ENCODE results near the gene WNT4.

The WNT4 gene

DNA sequence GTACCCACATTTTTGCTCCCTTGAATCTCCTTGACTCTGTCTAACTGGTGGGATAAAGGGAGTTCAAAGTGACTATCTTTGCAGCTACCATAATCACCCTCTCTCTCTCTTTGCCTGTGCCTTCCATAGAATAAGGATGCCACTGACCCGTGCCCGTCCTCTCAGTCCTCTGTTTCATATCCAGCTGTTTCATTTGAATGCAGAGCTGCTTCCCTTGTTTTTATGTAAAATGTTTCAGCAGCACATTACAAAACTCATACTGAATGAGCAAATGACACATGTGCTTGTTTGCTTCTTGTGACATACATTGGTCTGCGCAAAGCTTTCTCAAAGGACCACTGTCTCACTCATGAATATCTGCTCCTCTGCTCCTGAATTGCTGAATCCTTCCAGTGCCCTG lies 52.0 kb downstream of the WNT4 start:
- no peak overlapping the region for H3K4me3 ChIP-seq (ENCODE audit: low read depth in 1 of 2, low read length in 2 of 2)
- H3K27me3 ChIP-seq (ENCODE audit: low read depth, low read length), result no peaks in the 10 kb centered on the region
- no peak overlapping the region for H3K27ac ChIP-seq (ENCODE audit: low read length)
- no peaks in the 10 kb centered on the region for H3K9me3 ChIP-seq (ENCODE audit: control insufficient read depth in 1 of 2, low read length in 2 of 2)
- peaks cover 19 to 22% of the 10 kb centered on the region in 2 donors for H3K36me3 ChIP-seq (ENCODE audit: control insufficient read depth in 1 of 2, insufficient read depth in 2 of 2, low read length in 2 of 2)
- peaks cover 12 to 41% of the 10 kb centered on the region in 2 donors for H3K4me1 ChIP-seq (ENCODE audit: control insufficient read depth in 1 of 2, insufficient read depth in 2 of 2, low read length in 2 of 2)

- peak overlapping the region in 1 of 2 donors; percentile 19 for H3K4me3 ChIP-seq (ENCODE audit: low read depth in 1 of 2, low read length in 2 of 2)
- no peaks in the 10 kb centered on the region for H3K9me3 ChIP-seq (ENCODE audit: control insufficient read depth in 1 of 2, low read length in 2 of 2)
- H3K4me1 ChIP-seq (ENCODE audit: control insufficient read depth in 1 of 2, insufficient read depth in 2 of 2, low read length in 2 of 2), result peaks cover 12 to 41% of the 10 kb centered on the region in 2 donors
- H3K27me3 ChIP-seq (ENCODE audit: low read depth, low read length), result no peaks in the 10 kb centered on the region
- no peak overlapping the region for H3K27ac ChIP-seq (ENCODE audit: low read length)
- H3K36me3 ChIP-seq (ENCODE audit: control insufficient read depth in 1 of 2, insufficient read depth in 2 of 2, low read length in 2 of 2), result peaks cover 19 to 20% of the 10 kb centered on the region in 2 donors
Observed at GRCh38 chr1:22089787-22090186, 53.1 kb downstream of the WNT4 start.

GRCh38 chr1:22089134-22089571 lies 53.7 kb downstream of the WNT4 start:
- Histone ChIP-seq H3K4me1 (ENCODE audit: control insufficient read depth in 1 of 2, insufficient read depth in 2 of 2, low read length in 2 of 2) (peaks cover 12 to 41% of the 10 kb centered on the region in 2 donors), H3K36me3 (ENCODE audit: control insufficient read depth in 1 of 2, insufficient read depth in 2 of 2, low read length in 2 of 2) (peaks cover 16 to 19% of the 10 kb centered on the region in 2 donors), H3K27ac (ENCODE audit: low read length) (no peak overlapping the region), H3K4me3 (ENCODE audit: low read depth in 1 of 2, low read length in 2 of 2) (peak overlapping the region in 1 of 2 donors; percentile 19), H3K27me3 (ENCODE audit: low read depth, low read length) (no peaks in the 10 kb centered on the region), H3K9me3 (ENCODE audit: control insufficient read depth in 1 of 2, low read length in 2 of 2) (no peaks in the 10 kb centered on the region)

- H3K9me3 ChIP-seq (ENCODE audit: control insufficient read depth in 1 of 2, low read length in 2 of 2), result no peaks in the 10 kb centered on the region
- no peak overlapping the region for H3K4me3 ChIP-seq (ENCODE audit: low read depth in 1 of 2, low read length in 2 of 2)
- H3K27me3 ChIP-seq (ENCODE audit: low read depth, low read length), result no peaks in the 10 kb centered on the region
- H3K4me1 ChIP-seq (ENCODE audit: control insufficient read depth in 1 of 2, insufficient read depth in 2 of 2, low read length in 2 of 2), result peaks cover 12 to 46% of the 10 kb centered on the region in 2 donors
- peaks cover 15 to 16% of the 10 kb centered on the region in 2 donors for H3K36me3 ChIP-seq (ENCODE audit: control insufficient read depth in 1 of 2, insufficient read depth in 2 of 2, low read length in 2 of 2)
- no peak overlapping the region for H3K27ac ChIP-seq (ENCODE audit: low read length)
Observed at GRCh38 chr1:22088331-22088730, 54.6 kb downstream of the WNT4 start.

- H3K4me3 ChIP-seq (ENCODE audit: low read depth in 1 of 2, low read length in 2 of 2), result no peak overlapping the region
- no peak overlapping the region for H3K27ac ChIP-seq (ENCODE audit: low read length)
- H3K36me3 ChIP-seq (ENCODE audit: control insufficient read depth in 1 of 2, insufficient read depth in 2 of 2, low read length in 2 of 2), result peaks cover 7 to 30% of the 10 kb centered on the region in 2 donors
- no peaks in the 10 kb centered on the region for H3K9me3 ChIP-seq (ENCODE audit: control insufficient read depth in 1 of 2, low read length in 2 of 2)
- no peaks in the 10 kb centered on the region for H3K27me3 ChIP-seq (ENCODE audit: low read depth, low read length)
- peaks cover 12 to 61% of the 10 kb centered on the region in 2 donors for H3K4me1 ChIP-seq (ENCODE audit: control insufficient read depth in 1 of 2, insufficient read depth in 2 of 2, low read length in 2 of 2)
Observed at GRCh38 chr1:22080191-22080590, 62.7 kb downstream of the WNT4 start.

DNA sequence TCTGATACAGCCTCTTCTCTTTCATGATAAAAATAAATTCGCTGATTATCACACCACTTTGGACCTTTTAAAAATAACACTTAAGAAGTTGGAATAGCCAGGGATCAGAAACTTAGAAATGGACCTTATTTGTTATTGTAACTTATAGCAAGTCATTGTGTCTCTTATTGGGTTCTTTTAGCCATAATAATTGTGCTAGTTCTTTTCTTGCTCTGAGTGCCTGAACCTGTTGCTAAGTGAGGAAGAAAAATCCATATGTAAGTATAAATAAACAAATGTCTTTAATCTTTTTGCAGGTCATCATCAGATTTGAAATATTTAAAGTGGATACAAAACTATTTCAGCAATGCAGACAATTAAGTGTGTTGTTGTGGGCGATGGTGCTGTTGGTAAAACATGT lies 64.8 kb downstream of the WNT4 start:
- Histone ChIP-seq H3K9me3 (ENCODE audit: control insufficient read depth in 1 of 2, low read length in 2 of 2) (no peaks in the 10 kb centered on the region), H3K36me3 (ENCODE audit: control insufficient read depth in 1 of 2, insufficient read depth in 2 of 2, low read length in 2 of 2) (peaks cover 7 to 32% of the 10 kb centered on the region in 2 donors), H3K4me1 (ENCODE audit: control insufficient read depth in 1 of 2, insufficient read depth in 2 of 2, low read length in 2 of 2) (peaks cover 16 to 70% of the 10 kb centered on the region in 2 donors), H3K27me3 (ENCODE audit: low read depth, low read length) (no peaks in the 10 kb centered on the region), H3K27ac (ENCODE audit: low read length) (no peak overlapping the region), H3K4me3 (ENCODE audit: low read depth in 1 of 2, low read length in 2 of 2) (no peak overlapping the region)

GRCh38 chr1:22077728-22078127 lies 65.2 kb downstream of the WNT4 start:
- Histone ChIP-seq H3K9me3 (ENCODE audit: control insufficient read depth in 1 of 2, low read length in 2 of 2) (no peaks in the 10 kb centered on the region), H3K36me3 (ENCODE audit: control insufficient read depth in 1 of 2, insufficient read depth in 2 of 2, low read length in 2 of 2) (peaks cover 7 to 32% of the 10 kb centered on the region in 2 donors), H3K27ac (ENCODE audit: low read length) (no peak overlapping the region), H3K27me3 (ENCODE audit: low read depth, low read length) (no peaks in the 10 kb centered on the region), H3K4me1 (ENCODE audit: control insufficient read depth in 1 of 2, insufficient read depth in 2 of 2, low read length in 2 of 2) (peaks cover 16 to 74% of the 10 kb centered on the region in 2 donors), H3K4me3 (ENCODE audit: low read depth in 1 of 2, low read length in 2 of 2) (no peak overlapping the region)

GRCh38 chr1:22076346-22076745 lies 66.6 kb downstream of the WNT4 start:
- no peak overlapping the region for H3K27ac ChIP-seq (ENCODE audit: low read length)
- H3K4me1 ChIP-seq (ENCODE audit: control insufficient read depth in 1 of 2, insufficient read depth in 2 of 2, low read length in 2 of 2), result peaks cover 10 to 68% of the 10 kb centered on the region in 2 donors
- no peaks in the 10 kb centered on the region for H3K27me3 ChIP-seq (ENCODE audit: low read depth, low read length)
- peaks cover 7 to 21% of the 10 kb centered on the region in 2 donors for H3K36me3 ChIP-seq (ENCODE audit: control insufficient read depth in 1 of 2, insufficient read depth in 2 of 2, low read length in 2 of 2)
- H3K9me3 ChIP-seq (ENCODE audit: control insufficient read depth in 1 of 2, low read length in 2 of 2), result no peaks in the 10 kb centered on the region
- no peak overlapping the region for H3K4me3 ChIP-seq (ENCODE audit: low read depth in 1 of 2, low read length in 2 of 2)

DNA sequence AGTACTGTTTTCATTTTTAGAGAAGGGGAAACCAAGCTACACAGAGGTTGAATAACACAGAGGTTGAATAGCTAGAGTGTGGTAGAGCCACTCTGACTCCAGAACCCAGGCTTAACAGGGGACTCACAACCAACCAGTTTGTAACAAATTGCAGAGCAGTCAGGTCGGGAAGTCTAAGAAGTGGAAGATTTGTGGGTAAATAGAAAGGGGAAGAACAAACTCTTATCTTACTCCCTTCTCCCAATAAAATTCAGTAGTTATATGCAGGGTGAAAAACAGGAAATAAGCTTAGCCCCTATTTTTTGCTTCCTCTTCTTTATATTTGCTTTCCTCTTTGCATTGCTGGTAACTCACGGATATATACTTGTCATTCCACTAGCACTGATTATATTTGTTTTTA lies 67.2 kb downstream of the WNT4 start:
- Histone ChIP-seq H3K36me3 (ENCODE audit: control insufficient read depth in 1 of 2, insufficient read depth in 2 of 2, low read length in 2 of 2) (peaks cover 7 to 20% of the 10 kb centered on the region in 2 donors), H3K27ac (ENCODE audit: low read length) (no peak overlapping the region), H3K4me3 (ENCODE audit: low read depth in 1 of 2, low read length in 2 of 2) (no peak overlapping the region)

GRCh38 chr1:22074803-22075202 lies 68.1 kb downstream of the WNT4 start:
- H3K4me1 ChIP-seq (ENCODE audit: control insufficient read depth in 1 of 2, insufficient read depth in 2 of 2, low read length in 2 of 2), result peaks cover 10 to 62% of the 10 kb centered on the region in 2 donors
- H3K27me3 ChIP-seq (ENCODE audit: low read depth, low read length), result no peaks in the 10 kb centered on the region
- no peaks in the 10 kb centered on the region for H3K9me3 ChIP-seq (ENCODE audit: control insufficient read depth in 1 of 2, low read length in 2 of 2)
- H3K36me3 ChIP-seq (ENCODE audit: control insufficient read depth in 1 of 2, insufficient read depth in 2 of 2, low read length in 2 of 2), result peaks cover 4 to 18% of the 10 kb centered on the region in 2 donors
- peak overlapping the region; percentile 11 for H3K27ac ChIP-seq (ENCODE audit: low read length)
- no peak overlapping the region for H3K4me3 ChIP-seq (ENCODE audit: low read depth in 1 of 2, low read length in 2 of 2)

More for the DNA sequence above, 67.2 kb downstream of the WNT4 start:
- peaks cover 10 to 62% of the 10 kb centered on the region in 2 donors for H3K4me1 ChIP-seq (ENCODE audit: control insufficient read depth in 1 of 2, insufficient read depth in 2 of 2, low read length in 2 of 2)
- H3K27me3 ChIP-seq (ENCODE audit: low read depth, low read length), result no peaks in the 10 kb centered on the region
- H3K9me3 ChIP-seq (ENCODE audit: control insufficient read depth in 1 of 2, low read length in 2 of 2), result no peaks in the 10 kb centered on the region

DNA sequence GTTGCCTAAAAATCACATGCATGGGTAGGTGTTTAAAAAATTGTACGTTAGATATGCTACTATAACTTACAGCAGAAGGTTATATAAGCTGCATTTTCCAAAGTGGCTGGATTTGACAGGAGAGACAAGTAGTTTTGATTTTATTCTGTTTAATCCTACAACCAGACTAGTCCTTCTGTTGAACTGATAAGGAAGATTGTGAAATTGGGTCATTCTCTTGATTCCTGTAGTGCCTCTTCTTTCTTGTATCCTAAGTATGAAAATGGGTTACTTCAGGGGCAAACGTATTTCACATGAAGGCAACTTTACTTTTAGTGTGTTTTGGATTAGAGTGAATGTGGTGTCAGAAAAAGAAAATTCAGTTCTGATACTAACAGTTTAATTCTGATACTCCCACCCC lies 71.4 kb downstream of the WNT4 start:
- Histone ChIP-seq H3K27me3 (ENCODE audit: low read depth, low read length) (no peaks in the 10 kb centered on the region), H3K36me3 (ENCODE audit: control insufficient read depth in 1 of 2, insufficient read depth in 2 of 2, low read length in 2 of 2) (peaks cover 0 to 7% of the 10 kb centered on the region in 2 donors), H3K4me3 (ENCODE audit: low read depth in 1 of 2, low read length in 2 of 2) (no peak overlapping the region), H3K9me3 (ENCODE audit: control insufficient read depth in 1 of 2, low read length in 2 of 2) (no peaks in the 10 kb centered on the region), H3K27ac (ENCODE audit: low read length) (no peak overlapping the region), H3K4me1 (ENCODE audit: control insufficient read depth in 1 of 2, insufficient read depth in 2 of 2, low read length in 2 of 2) (peaks cover 10 to 68% of the 10 kb centered on the region in 2 donors)
